Heart left ventricle (tissue), 13 donors: Measurements from ENCODE around the gene ABCC1.

ENCODE experiments used
- CTCF ChIP-seq, 12 donors: fragments of 200-600 bp; sonication (generic) in 4 of 12; IDR thresholded peaks; one replicate each; pipeline versions ENCODE4 v1.5.0 to v1.8.0; 2018 to 2022; ENCODE audit warnings: antibody characterized with exemption in 12 of 12, mild to moderate bottlenecking in 5 of 12
- POLR2A ChIP-seq, 2 donors: fragments of 450-650 bp; IDR thresholded peaks; one replicate each; pipeline ENCODE4 v1.6.1; 2017; ENCODE audit warnings: antibody characterized with exemption in 2 of 2, mild to moderate bottlenecking in 2 of 2, moderate library complexity in 2 of 2
- donor health status: ischemic (EF 13 %, LVEDD 7.1; RV severe dilation, severe dysfunction).
- donor health status: DM: no; HTN: yes; CAD: no.
- donor health status: DM: no; HTN: no; CAD: no.
- donor health status: ischemic (EF 25% LVEDD 6.9; RV normal size, moderate dysfunction).
- donor health status: ischemic (EF 25% LVEDD 5.7; RV mildly dilated, moderate dysfunction).
- donor health status: ischemic (EF 35%, LVEDD 5.7; RV mildly dilated, moderate dysfunction).
- donor health status: nonischemic (EF 11% LVEDD 7.7; RV severe dilation, severe dysfunction).
- donor health status: DM: yes; HTN: yes; CAD: no.
- donor health status: PGD.
- donor health status: ischemic (EF 29% LVEDD 5.4; RV normal size, mild dysfunction).
- donor health status: nonischemic (EF 23%, LVEDD 6.1; RV moderate dilation, normal function).

GRCh38 chr16:16161319-16161718 lies 211.9 kb downstream of the ABCC1 start:
- no peak for TF ChIP-seq CTCF (IDR thresholded peaks at IDR 0.05)
- TF ChIP-seq POLR2A (IDR thresholded peaks at IDR 0.05): no peak
